ENCODE results near the gene CHAD. TPM values are rescaled to one million over a fixed set of nuclear protein-coding genes. Genes with fewer than 3 reads are reported as not detected.

The CHAD gene
- total RNA-seq, 1 experiment from 2014 or later: not detected

DNA sequence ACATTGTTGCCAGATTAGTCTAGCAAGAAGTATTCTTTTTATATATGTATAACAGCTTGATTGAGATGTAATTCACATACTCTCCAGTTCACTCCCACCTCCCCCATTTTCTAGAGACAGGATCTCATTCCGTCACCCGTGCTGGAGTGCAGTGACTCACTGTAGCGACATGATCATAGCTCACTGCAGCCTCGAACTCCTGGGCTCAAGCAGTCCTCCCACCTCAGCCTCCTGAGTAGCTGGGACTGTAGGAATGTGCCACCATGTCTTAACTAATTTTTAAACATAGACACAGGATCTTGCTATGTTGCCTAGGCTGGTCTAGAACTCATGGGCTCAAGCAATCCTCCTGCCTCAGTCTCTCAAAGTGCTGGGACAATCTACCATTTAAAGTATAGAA, 6.7 kb upstream of the CHAD start:
- BruUV-seq (replicated peaks): no TSS peak
- H3K27me3 ChIP-seq (ENCODE audit: control insufficient read depth, insufficient read depth, low read length): no peaks in the 10 kb centered on the region
- POLR2A ChIA-PET: no interaction called here
- CTCF ChIA-PET: interaction anchor here (0.6 kb wide), 1 partner anchor 28 kb away, joined by 3 read pairs; no protein-coding TSS in a partner anchor
- in situ Hi-C loops (cut with HindIII; ENCODE audit: low pct_unique_long_range_greater_than_20kb, low sequenced_read_pairs): no loop called here
- H3K4me1 ChIP-seq (ENCODE audit: control insufficient read depth, insufficient read depth, low read length): peaks cover 13% of the 10 kb centered on the region
- ATAC-seq: no peak
- intact Hi-C loops (cut with micrococcal nuclease; ENCODE audit: unreplicated experiment): no loop called here
- no peak overlapping the region for H3K4me3 ChIP-seq (ENCODE audit: low read depth in 2 of 2, low read length in 2 of 2)
- no peaks in the 10 kb centered on the region for H3K9me3 ChIP-seq (ENCODE audit: control insufficient read depth, insufficient read depth, low read depth, low read length)
- H3K27ac ChIP-seq (ENCODE audit: low read length): no peak overlapping the region
- TF ChIP-seq, protein P1, sequence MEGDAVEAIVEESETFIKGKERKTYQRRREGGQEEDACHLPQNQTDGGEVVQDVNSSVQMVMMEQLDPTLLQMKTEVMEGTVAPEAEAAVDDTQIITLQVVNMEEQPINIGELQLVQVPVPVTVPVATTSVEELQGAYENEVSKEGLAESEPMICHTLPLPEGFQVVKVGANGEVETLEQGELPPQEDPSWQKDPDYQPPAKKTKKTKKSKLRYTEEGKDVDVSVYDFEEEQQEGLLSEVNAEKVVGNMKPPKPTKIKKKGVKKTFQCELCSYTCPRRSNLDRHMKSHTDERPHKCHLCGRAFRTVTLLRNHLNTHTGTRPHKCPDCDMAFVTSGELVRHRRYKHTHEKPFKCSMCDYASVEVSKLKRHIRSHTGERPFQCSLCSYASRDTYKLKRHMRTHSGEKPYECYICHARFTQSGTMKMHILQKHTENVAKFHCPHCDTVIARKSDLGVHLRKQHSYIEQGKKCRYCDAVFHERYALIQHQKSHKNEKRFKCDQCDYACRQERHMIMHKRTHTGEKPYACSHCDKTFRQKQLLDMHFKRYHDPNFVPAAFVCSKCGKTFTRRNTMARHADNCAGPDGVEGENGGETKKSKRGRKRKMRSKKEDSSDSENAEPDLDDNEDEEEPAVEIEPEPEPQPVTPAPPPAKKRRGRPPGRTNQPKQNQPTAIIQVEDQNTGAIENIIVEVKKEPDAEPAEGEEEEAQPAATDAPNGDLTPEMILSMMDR (IDR thresholded peaks at IDR 0.05): no peak
- TF ChIP-seq TCF7L2 (IDR thresholded peaks at IDR 0.05; ENCODE audit: low read depth, low read length) (no peak), POLR2AphosphoS5 (IDR thresholded peaks at IDR 0.05; ENCODE audit: low read depth, low read length) (no peak), SIN3A (IDR thresholded peaks at IDR 0.05; ENCODE audit: borderline replicate concordance, insufficient read depth, low read depth, low read length) (no peak)
- TF ChIP-seq, protein P2, sequence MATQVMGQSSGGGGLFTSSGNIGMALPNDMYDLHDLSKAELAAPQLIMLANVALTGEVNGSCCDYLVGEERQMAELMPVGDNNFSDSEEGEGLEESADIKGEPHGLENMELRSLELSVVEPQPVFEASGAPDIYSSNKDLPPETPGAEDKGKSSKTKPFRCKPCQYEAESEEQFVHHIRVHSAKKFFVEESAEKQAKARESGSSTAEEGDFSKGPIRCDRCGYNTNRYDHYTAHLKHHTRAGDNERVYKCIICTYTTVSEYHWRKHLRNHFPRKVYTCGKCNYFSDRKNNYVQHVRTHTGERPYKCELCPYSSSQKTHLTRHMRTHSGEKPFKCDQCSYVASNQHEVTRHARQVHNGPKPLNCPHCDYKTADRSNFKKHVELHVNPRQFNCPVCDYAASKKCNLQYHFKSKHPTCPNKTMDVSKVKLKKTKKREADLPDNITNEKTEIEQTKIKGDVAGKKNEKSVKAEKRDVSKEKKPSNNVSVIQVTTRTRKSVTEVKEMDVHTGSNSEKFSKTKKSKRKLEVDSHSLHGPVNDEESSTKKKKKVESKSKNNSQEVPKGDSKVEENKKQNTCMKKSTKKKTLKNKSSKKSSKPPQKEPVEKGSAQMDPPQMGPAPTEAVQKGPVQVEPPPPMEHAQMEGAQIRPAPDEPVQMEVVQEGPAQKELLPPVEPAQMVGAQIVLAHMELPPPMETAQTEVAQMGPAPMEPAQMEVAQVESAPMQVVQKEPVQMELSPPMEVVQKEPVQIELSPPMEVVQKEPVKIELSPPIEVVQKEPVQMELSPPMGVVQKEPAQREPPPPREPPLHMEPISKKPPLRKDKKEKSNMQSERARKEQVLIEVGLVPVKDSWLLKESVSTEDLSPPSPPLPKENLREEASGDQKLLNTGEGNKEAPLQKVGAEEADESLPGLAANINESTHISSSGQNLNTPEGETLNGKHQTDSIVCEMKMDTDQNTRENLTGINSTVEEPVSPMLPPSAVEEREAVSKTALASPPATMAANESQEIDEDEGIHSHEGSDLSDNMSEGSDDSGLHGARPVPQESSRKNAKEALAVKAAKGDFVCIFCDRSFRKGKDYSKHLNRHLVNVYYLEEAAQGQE (IDR thresholded peaks at IDR 0.05; ENCODE audit: insufficient read depth in 1 of 2, low read depth in 2 of 2, low read length in 1 of 2): no peak
- no peaks in the 10 kb centered on the region for H3K36me3 ChIP-seq (ENCODE audit: control insufficient read depth, insufficient read depth, low read length)
- DNase-seq (ENCODE audit: low read depth, low spot score): no peak

DNA sequence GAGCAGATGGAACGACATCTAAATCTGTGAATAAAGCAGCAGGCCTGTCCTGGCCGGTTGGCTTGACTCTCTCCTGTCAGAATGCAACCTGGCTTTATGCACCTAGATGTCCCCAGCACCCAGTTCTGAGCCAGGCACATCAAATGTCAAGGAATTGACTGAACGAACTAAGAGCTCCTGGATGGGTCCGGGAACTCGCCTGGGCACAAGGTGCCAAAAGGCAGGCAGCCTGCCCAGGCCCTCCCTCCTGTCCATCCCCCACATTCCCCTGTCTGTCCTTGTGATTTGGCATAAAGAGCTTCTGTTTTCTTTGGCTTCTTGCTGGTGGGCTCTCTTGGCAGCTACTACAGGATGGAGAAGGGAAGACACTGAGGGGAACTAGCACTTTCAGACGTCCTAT, 5.8 kb upstream of the CHAD start:
- Histone ChIP-seq H3K4me1 (ENCODE audit: control insufficient read depth, insufficient read depth, low read length) (peaks cover 4% of the 10 kb centered on the region), H3K36me3 (ENCODE audit: control insufficient read depth, insufficient read depth, low read length) (no peaks in the 10 kb centered on the region), H3K27me3 (ENCODE audit: control insufficient read depth, insufficient read depth, low read length) (no peaks in the 10 kb centered on the region), H3K27ac (ENCODE audit: low read length) (no peak overlapping the region), H3K9me3 (ENCODE audit: control insufficient read depth, insufficient read depth, low read depth, low read length) (no peaks in the 10 kb centered on the region), H3K4me3 (ENCODE audit: low read depth in 2 of 2, low read length in 2 of 2) (no peak overlapping the region)
- POLR2A ChIA-PET: interaction anchor here (0.6 kb wide), 1 partner anchor 84 kb away, joined by 3 read pairs; no protein-coding TSS in a partner anchor
- TF ChIP-seq, protein P1 (IDR thresholded peaks at IDR 0.05): no peak
- TF ChIP-seq POLR2AphosphoS5 (IDR thresholded peaks at IDR 0.05; ENCODE audit: low read depth, low read length) (no peak), TCF7L2 (IDR thresholded peaks at IDR 0.05; ENCODE audit: low read depth, low read length) (no peak), SIN3A (IDR thresholded peaks at IDR 0.05; ENCODE audit: borderline replicate concordance, insufficient read depth, low read depth, low read length) (no peak)
- TF ChIP-seq, protein P2 (IDR thresholded peaks at IDR 0.05; ENCODE audit: insufficient read depth in 1 of 2, low read depth in 2 of 2, low read length in 1 of 2): no peak
- intact Hi-C loops (cut with micrococcal nuclease; ENCODE audit: unreplicated experiment): no loop called here
- DNase-seq (ENCODE audit: low read depth, low spot score) (no peak), ATAC-seq (no peak)
- in situ Hi-C loops (cut with HindIII; ENCODE audit: low pct_unique_long_range_greater_than_20kb, low sequenced_read_pairs): no loop called here
- CTCF ChIA-PET: interaction anchor here (0.6 kb wide), 1 partner anchor 69 kb away, joined by 3 read pairs; no protein-coding TSS in a partner anchor
- no TSS peak for BruUV-seq (replicated peaks)

Measured in Panc1 (cell line).